ENCODE data around the gene HOXB13.

Gene HOXB13

DNA sequence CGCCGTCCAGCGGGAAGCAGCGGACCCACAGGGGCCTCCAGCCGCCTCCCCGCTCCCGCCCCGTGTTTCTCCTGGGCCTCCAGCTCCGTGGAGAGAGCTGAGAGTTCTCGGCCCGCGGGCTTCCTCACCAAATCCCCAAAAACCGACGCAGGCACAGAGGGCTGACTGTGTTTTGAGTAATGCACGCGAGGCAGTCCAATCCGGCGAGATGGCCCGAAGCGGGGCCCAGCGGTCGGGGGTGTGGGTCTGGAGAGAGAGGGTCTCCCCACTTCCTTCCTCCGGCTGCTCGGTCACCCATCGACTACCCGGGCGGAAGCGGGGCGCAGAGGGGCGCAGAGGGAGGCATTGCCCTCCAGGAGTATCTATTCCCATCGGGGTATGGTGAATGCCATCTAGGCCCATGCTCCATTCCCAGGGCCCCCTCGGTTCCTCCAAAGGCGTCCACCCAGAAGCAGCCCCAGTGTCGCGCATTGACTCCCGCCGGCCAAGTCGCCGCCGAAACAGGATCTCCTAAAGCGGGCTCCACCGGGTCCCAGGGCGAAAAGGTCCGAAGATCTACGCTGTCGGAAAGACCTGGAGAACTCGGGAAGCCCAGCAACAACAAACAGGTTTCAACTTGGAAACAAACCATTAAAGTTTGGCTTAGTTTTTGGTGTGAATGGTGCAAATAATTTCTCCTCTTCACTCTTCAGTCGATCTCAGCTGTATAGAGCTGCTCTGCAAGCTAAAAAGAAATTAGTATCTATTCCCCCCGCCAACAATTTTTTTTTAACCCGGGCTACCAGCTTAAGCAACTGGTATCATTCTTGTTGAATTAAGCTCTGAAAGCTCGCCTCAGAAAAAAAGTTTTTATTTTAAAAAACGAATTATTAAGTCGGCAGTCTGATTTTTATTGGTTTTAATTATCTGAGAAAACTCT lies 19.2 kb upstream of the HOXB13 start:
- Histone ChIP-seq H3K36me3 (ENCODE audit: low read length) (no peaks in the 10 kb centered on the region), H3K4me2 (ENCODE audit: low read depth, low read length, poor library complexity, severe bottlenecking) (no peak overlapping the region), H3K4me3 (ENCODE audit: insufficient read depth, low read length, poor library complexity, severe bottlenecking) (no peak overlapping the region), H3F3A (ENCODE audit: insufficient read depth) (no peaks in the 10 kb centered on the region), H3K27ac (ENCODE audit: low read depth, low read length) (no peak overlapping the region), H3K79me2 (ENCODE audit: insufficient read depth, low read length) (no peaks in the 10 kb centered on the region), H4K20me1 (ENCODE audit: low read depth, low read length) (no peaks in the 10 kb centered on the region), H3K27me3 (ENCODE audit: low read length) (no peaks in the 10 kb centered on the region; the same call in 1 of the 2 replicates), H3K9ac (ENCODE audit: low read length) (no peak overlapping the region), H3K9me3 (ENCODE audit: insufficient read depth, low read length) (no peaks in the 10 kb centered on the region), H3K9me2 (replicated peaks; ENCODE audit: insufficient read depth, low read length) (no peaks in the 10 kb centered on the region), H2AFZ (ENCODE audit: low read depth, low read length, severe bottlenecking) (no peak overlapping the region)
- TF ChIP-seq, protein P1, sequence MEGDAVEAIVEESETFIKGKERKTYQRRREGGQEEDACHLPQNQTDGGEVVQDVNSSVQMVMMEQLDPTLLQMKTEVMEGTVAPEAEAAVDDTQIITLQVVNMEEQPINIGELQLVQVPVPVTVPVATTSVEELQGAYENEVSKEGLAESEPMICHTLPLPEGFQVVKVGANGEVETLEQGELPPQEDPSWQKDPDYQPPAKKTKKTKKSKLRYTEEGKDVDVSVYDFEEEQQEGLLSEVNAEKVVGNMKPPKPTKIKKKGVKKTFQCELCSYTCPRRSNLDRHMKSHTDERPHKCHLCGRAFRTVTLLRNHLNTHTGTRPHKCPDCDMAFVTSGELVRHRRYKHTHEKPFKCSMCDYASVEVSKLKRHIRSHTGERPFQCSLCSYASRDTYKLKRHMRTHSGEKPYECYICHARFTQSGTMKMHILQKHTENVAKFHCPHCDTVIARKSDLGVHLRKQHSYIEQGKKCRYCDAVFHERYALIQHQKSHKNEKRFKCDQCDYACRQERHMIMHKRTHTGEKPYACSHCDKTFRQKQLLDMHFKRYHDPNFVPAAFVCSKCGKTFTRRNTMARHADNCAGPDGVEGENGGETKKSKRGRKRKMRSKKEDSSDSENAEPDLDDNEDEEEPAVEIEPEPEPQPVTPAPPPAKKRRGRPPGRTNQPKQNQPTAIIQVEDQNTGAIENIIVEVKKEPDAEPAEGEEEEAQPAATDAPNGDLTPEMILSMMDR (IDR thresholded peaks at IDR 0.05; ENCODE audit: insufficient read depth, low read length, poor library complexity, severe bottlenecking): no peak
- no peak for TF ChIP-seq EZH2phosphoT487 (conservative IDR thresholded peaks at IDR 0.05; ENCODE audit: low read length)

DNA sequence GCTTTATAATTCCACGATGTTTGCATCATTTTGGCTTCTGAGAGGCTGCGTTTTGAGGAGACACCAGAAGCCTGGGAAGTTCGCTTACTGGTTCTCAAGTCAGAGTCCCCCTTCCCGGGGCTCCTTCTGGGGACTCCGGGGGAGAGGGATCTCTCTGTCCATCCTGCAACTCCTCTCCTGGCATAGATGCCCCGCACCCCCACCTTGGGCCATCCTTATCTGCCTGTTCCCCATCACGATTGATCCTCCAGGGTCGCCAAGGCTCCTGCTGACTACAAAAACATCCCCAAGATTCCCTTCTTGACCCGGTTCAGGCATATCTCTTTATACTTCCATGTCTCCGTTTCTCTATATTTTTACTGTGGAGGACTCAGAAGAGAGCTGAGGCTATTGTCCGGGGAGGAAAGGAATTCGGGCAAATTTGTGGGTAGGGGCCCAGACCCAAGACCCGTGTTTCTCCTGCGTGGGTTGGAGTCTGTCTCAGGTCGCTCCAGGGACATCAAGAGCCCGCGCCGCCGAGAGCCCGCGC lies 18.4 kb upstream of the HOXB13 start:
- H3K27me3 ChIP-seq (ENCODE audit: low read length): no peaks in the 10 kb centered on the region; the same call in 1 of the 2 replicates
- no peaks in the 10 kb centered on the region for H3F3A ChIP-seq (ENCODE audit: insufficient read depth)
- H3K9me2 ChIP-seq (replicated peaks; ENCODE audit: insufficient read depth, low read length): no peaks in the 10 kb centered on the region
- H3K27ac ChIP-seq (ENCODE audit: low read depth, low read length): no peak overlapping the region
- H3K79me2 ChIP-seq (ENCODE audit: insufficient read depth, low read length): no peaks in the 10 kb centered on the region
- H3K4me2 ChIP-seq (ENCODE audit: low read depth, low read length, poor library complexity, severe bottlenecking): no peak overlapping the region
- no peaks in the 10 kb centered on the region for H4K20me1 ChIP-seq (ENCODE audit: low read depth, low read length)
- TF ChIP-seq, protein P1 (IDR thresholded peaks at IDR 0.05; ENCODE audit: insufficient read depth, low read length, poor library complexity, severe bottlenecking): no peak
- TF ChIP-seq EZH2phosphoT487 (conservative IDR thresholded peaks at IDR 0.05; ENCODE audit: low read length): no peak
- H3K36me3 ChIP-seq (ENCODE audit: low read length): no peaks in the 10 kb centered on the region
- H3K9ac ChIP-seq (ENCODE audit: low read length): no peak overlapping the region
- H3K4me3 ChIP-seq (ENCODE audit: insufficient read depth, low read length, poor library complexity, severe bottlenecking): no peak overlapping the region
- H3K9me3 ChIP-seq (ENCODE audit: insufficient read depth, low read length): no peaks in the 10 kb centered on the region
- no peak overlapping the region for H2AFZ ChIP-seq (ENCODE audit: low read depth, low read length, severe bottlenecking)

DNA sequence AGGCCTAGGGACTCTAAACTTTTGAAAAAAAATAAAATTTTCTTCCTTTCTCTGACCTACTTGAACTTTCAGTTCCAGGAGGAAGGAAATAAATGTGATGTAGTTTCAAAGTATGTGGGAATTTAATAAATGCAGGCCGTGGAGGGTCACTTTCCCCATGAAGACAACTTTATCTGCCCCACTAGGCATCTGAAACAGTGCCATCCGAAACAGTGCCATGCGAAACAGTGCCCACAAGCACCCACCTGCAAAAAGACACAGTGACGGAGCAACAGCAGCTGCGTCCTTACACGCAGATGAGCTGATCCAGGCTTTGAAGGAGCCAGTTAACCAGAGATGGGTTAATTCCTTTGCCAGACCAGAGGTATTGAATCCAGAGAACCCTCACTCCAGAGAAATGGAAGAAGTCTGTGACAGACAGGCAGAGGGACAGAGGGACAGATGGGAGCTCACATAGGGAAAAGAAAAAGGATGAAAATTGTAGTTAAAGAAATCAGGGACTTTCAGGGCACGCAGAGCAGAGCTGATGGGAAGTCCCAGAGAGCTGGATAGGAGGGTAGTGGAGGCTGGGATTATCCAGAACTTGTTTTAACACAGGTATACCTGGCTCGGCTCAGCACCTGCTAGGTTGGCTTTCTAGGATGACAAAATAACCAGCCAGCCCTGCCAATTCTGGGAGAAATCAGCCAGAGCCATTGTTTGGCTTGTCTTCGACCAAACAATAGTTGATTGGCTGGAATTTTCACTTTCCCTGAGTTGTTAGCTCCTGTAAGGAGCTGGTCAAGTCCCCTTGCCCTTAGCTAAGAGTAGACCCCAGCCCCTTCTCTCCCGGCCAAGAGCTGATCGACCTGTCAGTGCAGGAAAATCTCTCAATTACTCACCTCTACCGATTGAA lies 17.1 kb upstream of the HOXB13 start:
- Histone ChIP-seq H3K36me3 (ENCODE audit: low read length) (no peaks in the 10 kb centered on the region), H3K79me2 (ENCODE audit: insufficient read depth, low read length) (no peaks in the 10 kb centered on the region), H3K27ac (ENCODE audit: low read depth, low read length) (no peak overlapping the region), H2AFZ (ENCODE audit: low read depth, low read length, severe bottlenecking) (no peak overlapping the region), H3K9me3 (ENCODE audit: insufficient read depth, low read length) (no peaks in the 10 kb centered on the region), H3K9ac (ENCODE audit: low read length) (no peak overlapping the region), H3F3A (ENCODE audit: insufficient read depth) (no peaks in the 10 kb centered on the region), H3K4me3 (ENCODE audit: insufficient read depth, low read length, poor library complexity, severe bottlenecking) (no peak overlapping the region), H3K4me2 (ENCODE audit: low read depth, low read length, poor library complexity, severe bottlenecking) (no peak overlapping the region), H3K9me2 (replicated peaks; ENCODE audit: insufficient read depth, low read length) (no peaks in the 10 kb centered on the region), H4K20me1 (ENCODE audit: low read depth, low read length) (no peaks in the 10 kb centered on the region), H3K27me3 (ENCODE audit: low read length) (no peaks in the 10 kb centered on the region; the same call in 1 of the 2 replicates)
- no peak for TF ChIP-seq EZH2phosphoT487 (conservative IDR thresholded peaks at IDR 0.05; ENCODE audit: low read length)
- TF ChIP-seq, protein P1 (IDR thresholded peaks at IDR 0.05; ENCODE audit: insufficient read depth, low read length, poor library complexity, severe bottlenecking): no peak

Measured in SU-DHL-6 (cell line).